MCF 10A (cell line): Measurements from ENCODE around the gene EPS8L3. TPM values are rescaled to one million over a fixed set of nuclear protein-coding genes. Genes with fewer than 3 reads are reported as not detected.

Experiments
- BruUV-seq: library from RNA; stranded (reverse); fragments of 400-500 nt; replicated peaks from 2 replicates; lab custom pipeline; 2021; lab: Mats Ljungman, UMichigan
- CTCF ChIA-PET: fragments of 300-600 bp; sonication (Branson Sonifier 250); formaldehyde crosslinking; extraction: SDS; loops from one replicate; lab custom pipeline; 2021; ENCODE audit warnings: antibody characterized with exemption, inconsistent platforms; lab: Yijun Ruan, JAX
- POLR2A ChIA-PET: fragments of 300-600, 350-650 bp; sonication (Branson Sonifier 250); formaldehyde crosslinking; extraction: SDS; loops from one replicate; lab custom pipeline; 2020; ENCODE audit warnings: antibody characterized with exemption, inconsistent platforms; lab: Yijun Ruan, JAX
- DNase-seq: peaks from one replicate; pipeline ENCODE4 v3.0.0-alpha.2; 2018; ENCODE audit not compliant: unreplicated experiment
- H3K27ac Mint-ChIP-seq: one replicate; pipeline ENCODE4 v1.8.0; 2022; ENCODE audit warnings: mild to moderate bottlenecking, low read depth, mixed read lengths; ENCODE audit not compliant: unreplicated experiment
- H3K27me3 Mint-ChIP-seq: one replicate; pipeline ENCODE4 v1.8.0; 2022; ENCODE audit warnings: mixed read lengths; ENCODE audit not compliant: insufficient read depth, unreplicated experiment
- H3K36me3 Mint-ChIP-seq: one replicate; pipeline ENCODE4 v1.8.0; 2022; ENCODE audit warnings: mild to moderate bottlenecking, moderate library complexity, mixed read lengths; ENCODE audit not compliant: insufficient read depth, unreplicated experiment
- H3K4me1 Mint-ChIP-seq: one replicate; pipeline ENCODE4 v1.8.0; 2022; ENCODE audit warnings: mixed read lengths; ENCODE audit not compliant: insufficient read depth, unreplicated experiment
- H3K4me3 Mint-ChIP-seq: one replicate; pipeline ENCODE4 v1.8.0; 2022; ENCODE audit warnings: mild to moderate bottlenecking, moderate library complexity, mixed read lengths; ENCODE audit not compliant: unreplicated experiment
- H3K9me3 Mint-ChIP-seq: one replicate; pipeline ENCODE4 v1.8.0; 2022; ENCODE audit warnings: mixed read lengths; ENCODE audit not compliant: unreplicated experiment
- CTCF ChIP-seq: fragments of 200-600 bp; IDR thresholded peaks from one replicate; pipeline ENCODE4 v1.8.0; 2022; ENCODE audit warnings: antibody characterized with exemption, mild to moderate bottlenecking; ENCODE audit not compliant: unreplicated experiment
- intact Hi-C: fragments of 100-400 bp; cut with micrococcal nuclease; formaldehyde crosslinking; loops from 2 replicates; pipeline ENCODE4 v1.14.1; 2022
- total RNA-seq: library from RNA; stranded (reverse); gene quantifications from 2 replicates; pipeline ENCODE4 v1.2.3, GENCODE V29; 2022

Gene EPS8L3
- total RNA-seq, 1 experiment from 2014 or later: not detected

GRCh38 chr1:109796484-109797302 lies 33.0 kb upstream of the EPS8L3 start:
- peak overlapping the region; percentile 18 for H3K27ac Mint-ChIP-seq
- H3K9me3 Mint-ChIP-seq: no peaks in the 10 kb centered on the region
- H3K36me3 Mint-ChIP-seq: no peaks in the 10 kb centered on the region
- peaks cover 18% of the 10 kb centered on the region for H3K4me1 Mint-ChIP-seq
- CTCF ChIA-PET: interaction anchor here (0.6 to 2.1 kb wide), 5 partner anchors 13 to 188 kb away, joined by 3 to 5 read pairs (median 3); partner anchors contain the start of gene AHCYL1
- no TSS peak for BruUV-seq
- no peaks in the 10 kb centered on the region for H3K27me3 Mint-ChIP-seq
- no peak for DNase-seq
- intact Hi-C loops: no loop called here
- POLR2A ChIA-PET: interaction anchor here (0.6 to 0.9 kb wide), 3 partner anchors 12 to 70 kb away, joined by 3 to 5 read pairs (median 3); no protein-coding TSS in a partner anchor
- no peak overlapping the region for H3K4me3 Mint-ChIP-seq
- no peak for TF ChIP-seq CTCF

- H3K4me1 Mint-ChIP-seq: peaks cover 18% of the 10 kb centered on the region
- no peak overlapping the region for H3K4me3 Mint-ChIP-seq
- H3K9me3 Mint-ChIP-seq: no peaks in the 10 kb centered on the region
- no TSS peak for BruUV-seq
- no peak for TF ChIP-seq CTCF
- ChIA-PET CTCF (interaction anchor here (0.6 to 25.8 kb wide), 3 partner anchors 17 to 186 kb away, joined by 3 to 969 read pairs (median 3); partner anchors contain the start of gene AHCYL1), POLR2A (interaction anchor here (0.9 kb wide), 1 partner anchor 246 kb away, joined by 3 read pairs; no protein-coding TSS in a partner anchor)
- no peak for DNase-seq
- intact Hi-C loops: loop anchor here (5.0 kb wide), 1 partner anchor 118 kb away; the partner anchor contains the start of gene CSF1
- H3K27me3 Mint-ChIP-seq: no peaks in the 10 kb centered on the region
- H3K36me3 Mint-ChIP-seq: no peaks in the 10 kb centered on the region
- no peak overlapping the region for H3K27ac Mint-ChIP-seq
These were observed 30.8 kb upstream of the EPS8L3 start for GRCh38 chr1:109794319-109795132.

- Mint-ChIP-seq H3K4me3 (no peak overlapping the region), H3K4me1 (peaks cover 18% of the 10 kb centered on the region), H3K27me3 (no peaks in the 10 kb centered on the region), H3K9me3 (no peaks in the 10 kb centered on the region), H3K36me3 (no peaks in the 10 kb centered on the region), H3K27ac (no peak overlapping the region)
- intact Hi-C loops: loop anchor here (5.0 kb wide), 1 partner anchor 119 kb away; the partner anchor contains the start of gene CSF1
- BruUV-seq: no TSS peak
- peak; percentile 87 for DNase-seq
- no peak for TF ChIP-seq CTCF
- CTCF ChIA-PET: interaction anchor here (0.6 to 25.8 kb wide), 3 partner anchors 155 to 303 kb away, joined by 3 to 969 read pairs (median 5); partner anchors contain the start of gene AHCYL1
- POLR2A ChIA-PET: no interaction called here
These were observed 30.0 kb upstream of the EPS8L3 start for GRCh38 chr1:109793486-109794318.
